NCI-H2227 treated with DMSO at 0.1 percent for 48 hours (cell line): Measurements from ENCODE around the gene UST.
"Not testable (repeated sequence)": the region's sequence is repeated elsewhere in the genome, so short reads cannot be mapped to it uniquely, and the experiment has no call there.

Experiments used
- DNase-seq: peaks from one replicate; lab custom pipeline; 2025; lab: John Stamatoyannopoulos, UW

The UST gene

GRCh38 chr6:148868901-148869300 lies 122.1 kb downstream of the UST start:
- no peak for DNase-seq

- no peak for DNase-seq
Observed at GRCh38 chr6:148869585-148869984, 122.8 kb downstream of the UST start.

GRCh38 chr6:148873154-148873553 lies 126.3 kb downstream of the UST start:
- no peak for DNase-seq

GRCh38 chr6:148873868-148874267 lies 127.0 kb downstream of the UST start:
- DNase-seq, result no peak

GRCh38 chr6:148874698-148875293 lies 128.0 kb downstream of the UST start:
- DNase-seq, result peak; percentile 4

- no peak for DNase-seq
Observed at GRCh38 chr6:148878683-148879082, 131.9 kb downstream of the UST start.

GRCh38 chr6:148880742-148881141 lies 133.9 kb downstream of the UST start:
- not testable (repeated sequence) for DNase-seq

- DNase-seq, result no peak
Observed at GRCh38 chr6:148881593-148882311, 134.9 kb downstream of the UST start.

GRCh38 chr6:148883270-148883669 lies 136.4 kb downstream of the UST start:
- no peak for DNase-seq

- no peak for DNase-seq
Observed at GRCh38 chr6:148884461-148884860, 137.6 kb downstream of the UST start.

- peak; percentile 38 for DNase-seq
Observed at GRCh38 chr6:148885136-148885865, 138.5 kb downstream of the UST start.

- no peak for DNase-seq
Observed at GRCh38 chr6:148885925-148886845, 139.4 kb downstream of the UST start.

- no peak for DNase-seq
Observed at GRCh38 chr6:148887181-148887580, 140.4 kb downstream of the UST start.

- no peak for DNase-seq
Observed at GRCh38 chr6:148888856-148889255, 142.0 kb downstream of the UST start.

- no peak for DNase-seq
Observed at GRCh38 chr6:148890096-148890495, 143.3 kb downstream of the UST start.

- no peak for DNase-seq
Observed at GRCh38 chr6:148890652-148891404, 144.0 kb downstream of the UST start.

GRCh38 chr6:148891405-148891783 lies 144.6 kb downstream of the UST start:
- no peak for DNase-seq

GRCh38 chr6:148892247-148892646 lies 145.4 kb downstream of the UST start:
- no peak for DNase-seq

GRCh38 chr6:148893073-148893472 lies 146.2 kb downstream of the UST start:
- DNase-seq, result no peak

GRCh38 chr6:148893481-148893880 lies 146.7 kb downstream of the UST start:
- no peak for DNase-seq

- DNase-seq, result no peak
Observed at GRCh38 chr6:148898376-148899014, 151.7 kb downstream of the UST start.
